RWPE2 (cell line): ENCODE data around the gene SMURF1.

Experiments used
- ATAC-seq: fragments of 200-7000 bp; cut with Tn5 transposase; 3 replicates; pipeline ENCODE4 v1.9.1; 2021; ENCODE audit warnings: low read depth
- DNase-seq: peaks from one replicate; pipeline ENCODE4 v3.0.0-alpha.2; 2020; ENCODE audit warnings: low spot score
- H3K27ac ChIP-seq: fragments of 450-650 bp; 2 replicates; pipeline ENCODE4 v1.5.1; 2017; ENCODE audit warnings: mild to moderate bottlenecking; ENCODE audit not compliant: poor library complexity, severe bottlenecking
- H3K27me3 ChIP-seq: fragments of 250-450 bp; sonication (Bioruptor Pico); 2 replicates; pipeline ENCODE4 v1.5.1; 2021; ENCODE audit warnings: mild to moderate bottlenecking, moderate library complexity; ENCODE audit not compliant: insufficient read depth, poor library complexity, severe bottlenecking
- H3K36me3 ChIP-seq: fragments of 250-450 bp; sonication (Bioruptor Pico); 2 replicates; pipeline ENCODE4 v1.5.1; 2020; ENCODE audit warnings: low read depth, mild to moderate bottlenecking, moderate library complexity
- H3K4me1 ChIP-seq: fragments of 250-450 bp; sonication (Bioruptor Pico); 2 replicates; pipeline ENCODE4 v1.5.1; 2021; ENCODE audit warnings: mild to moderate bottlenecking, moderate library complexity; ENCODE audit not compliant: insufficient read depth, poor library complexity, severe bottlenecking
- H3K4me3 ChIP-seq: fragments of 250-450 bp; sonication (Bioruptor Pico); 2 replicates; pipeline ENCODE4 v1.5.1; 2021; ENCODE audit warnings: mild to moderate bottlenecking, moderate library complexity; ENCODE audit not compliant: severe bottlenecking
- H3K9me3 ChIP-seq: fragments of 250-450 bp; sonication (Bioruptor Pico); 2 replicates; pipeline ENCODE4 v1.5.1; 2021; ENCODE audit warnings: mild to moderate bottlenecking, moderate library complexity; ENCODE audit not compliant: severe bottlenecking
- TF ChIP-seq, protein P1 (sequence below): fragments of 450-650 bp; IDR thresholded peaks from one replicate; pipeline ENCODE4 v1.5.1; 2017; ENCODE audit warnings: mild to moderate bottlenecking, moderate library complexity; ENCODE audit not compliant: poor library complexity, severe bottlenecking

SMURF1 gene

DNA sequence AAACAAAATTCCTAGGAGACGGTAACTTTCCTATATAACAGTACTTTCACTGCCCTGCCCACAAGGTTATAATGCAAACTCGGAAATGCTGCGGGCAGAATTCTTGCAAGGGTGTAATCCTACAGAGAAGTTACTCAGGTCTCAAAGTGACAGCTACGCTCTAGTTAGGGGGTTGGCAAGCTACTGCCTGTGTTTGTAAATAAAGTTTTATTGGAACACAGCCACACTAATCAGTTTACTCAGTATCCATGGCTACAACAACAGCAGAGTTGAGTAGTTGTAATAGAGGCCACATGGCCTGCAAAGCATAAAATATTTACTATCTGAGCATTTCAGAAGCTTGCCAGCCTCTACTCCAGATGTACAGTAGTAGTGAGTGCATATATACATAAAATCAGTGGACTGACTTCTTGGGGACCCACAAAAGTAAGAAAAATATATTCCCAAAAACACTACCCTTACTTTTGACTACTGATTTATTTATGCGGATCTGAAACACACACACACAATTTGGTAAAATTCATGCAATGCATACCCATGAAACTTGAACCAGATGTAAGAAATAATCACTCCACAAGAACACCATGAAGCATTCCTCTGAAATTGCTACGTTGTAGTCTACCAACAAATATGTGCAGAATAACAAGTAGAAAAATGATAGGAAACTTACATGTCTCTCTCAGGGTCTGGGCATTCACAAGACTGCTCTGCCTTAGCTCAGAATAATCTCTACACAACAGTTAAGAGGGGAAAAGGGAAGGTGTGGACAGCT is 53.0 kb downstream of the SMURF1 start:
- Histone ChIP-seq H3K9me3 (no peaks in the 10 kb centered on the region), H3K4me1 (peaks cover 5% of the 10 kb centered on the region), H3K27ac (no peak overlapping the region), H3K4me3 (no peak overlapping the region), H3K27me3 (no peaks in the 10 kb centered on the region), H3K36me3 (peaks cover 5% of the 10 kb centered on the region; the same call in 1 of the 2 replicates)
- DNase-seq (no peak), ATAC-seq (no peak)
- TF ChIP-seq, protein P1, sequence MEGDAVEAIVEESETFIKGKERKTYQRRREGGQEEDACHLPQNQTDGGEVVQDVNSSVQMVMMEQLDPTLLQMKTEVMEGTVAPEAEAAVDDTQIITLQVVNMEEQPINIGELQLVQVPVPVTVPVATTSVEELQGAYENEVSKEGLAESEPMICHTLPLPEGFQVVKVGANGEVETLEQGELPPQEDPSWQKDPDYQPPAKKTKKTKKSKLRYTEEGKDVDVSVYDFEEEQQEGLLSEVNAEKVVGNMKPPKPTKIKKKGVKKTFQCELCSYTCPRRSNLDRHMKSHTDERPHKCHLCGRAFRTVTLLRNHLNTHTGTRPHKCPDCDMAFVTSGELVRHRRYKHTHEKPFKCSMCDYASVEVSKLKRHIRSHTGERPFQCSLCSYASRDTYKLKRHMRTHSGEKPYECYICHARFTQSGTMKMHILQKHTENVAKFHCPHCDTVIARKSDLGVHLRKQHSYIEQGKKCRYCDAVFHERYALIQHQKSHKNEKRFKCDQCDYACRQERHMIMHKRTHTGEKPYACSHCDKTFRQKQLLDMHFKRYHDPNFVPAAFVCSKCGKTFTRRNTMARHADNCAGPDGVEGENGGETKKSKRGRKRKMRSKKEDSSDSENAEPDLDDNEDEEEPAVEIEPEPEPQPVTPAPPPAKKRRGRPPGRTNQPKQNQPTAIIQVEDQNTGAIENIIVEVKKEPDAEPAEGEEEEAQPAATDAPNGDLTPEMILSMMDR = no peak

DNA sequence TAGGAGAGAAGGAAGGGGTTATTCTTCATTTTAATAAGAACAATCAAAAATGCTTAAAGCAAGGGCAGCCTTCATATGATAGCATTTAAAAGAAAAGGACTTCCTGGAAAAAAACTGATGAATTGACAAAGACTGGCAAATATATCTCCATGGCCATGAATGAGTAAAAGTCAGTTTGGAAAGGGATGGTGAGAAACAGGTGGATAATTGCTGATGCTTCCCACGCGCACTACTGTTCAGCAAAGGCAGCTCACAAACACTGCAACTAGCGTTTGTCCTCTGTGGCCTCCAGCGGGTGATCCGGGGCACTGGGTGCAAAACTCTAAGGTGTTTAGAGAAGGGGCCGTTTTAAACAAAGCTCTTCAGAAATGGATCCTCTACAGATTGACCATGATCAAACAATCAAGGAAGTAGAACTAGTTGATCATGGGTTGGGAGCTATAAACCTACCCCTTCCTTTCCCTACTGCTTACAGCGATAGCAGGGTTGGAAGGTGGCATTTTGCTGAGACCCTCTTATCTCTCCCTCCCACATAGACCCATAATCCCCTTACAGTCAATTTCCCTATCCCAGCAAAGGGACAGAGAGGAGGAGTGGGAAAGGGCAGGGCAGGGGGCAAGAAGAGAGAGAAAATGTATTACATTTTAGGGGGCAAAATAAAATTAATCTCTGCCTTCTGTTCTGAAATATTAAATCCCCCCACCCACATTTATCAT is 53.8 kb downstream of the SMURF1 start:
- no peaks in the 10 kb centered on the region for H3K9me3 ChIP-seq
- TF ChIP-seq, protein P1 = no peak
- ATAC-seq (no peak), DNase-seq (no peak)
- no peaks in the 10 kb centered on the region for H3K27me3 ChIP-seq
- peaks cover 4% of the 10 kb centered on the region for H3K4me1 ChIP-seq
- no peak overlapping the region for H3K27ac ChIP-seq
- H3K36me3 ChIP-seq = peaks cover 10% of the 10 kb centered on the region
- H3K4me3 ChIP-seq = no peak overlapping the region

DNA sequence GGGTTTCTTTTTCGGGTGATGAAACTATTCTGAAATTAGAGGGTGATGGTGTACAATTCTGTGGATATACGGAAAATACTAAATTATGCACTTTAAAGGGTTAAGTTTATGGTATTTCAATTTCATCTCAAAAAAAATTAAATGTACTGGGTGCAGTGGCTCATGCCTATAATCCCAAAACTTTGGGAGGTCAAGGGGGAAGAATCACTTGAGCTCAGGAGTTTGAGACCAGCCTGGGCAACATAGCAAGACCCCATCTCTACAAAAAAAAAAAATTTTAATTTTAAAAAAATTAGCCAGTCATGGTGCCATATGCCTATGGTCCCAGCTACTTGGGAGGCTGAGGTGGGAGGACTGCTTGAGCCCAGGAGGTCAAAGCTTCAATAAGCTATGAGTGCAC is 57.0 kb downstream of the SMURF1 start:
- peaks cover 4% of the 10 kb centered on the region for H3K4me1 ChIP-seq
- DNase-seq (no peak), ATAC-seq (no peak)
- H3K27me3 ChIP-seq = no peaks in the 10 kb centered on the region
- no peak overlapping the region for H3K27ac ChIP-seq
- TF ChIP-seq, protein P1 = no peak
- H3K4me3 ChIP-seq = no peak overlapping the region
- H3K36me3 ChIP-seq = peaks cover 10% of the 10 kb centered on the region
- H3K9me3 ChIP-seq = no peaks in the 10 kb centered on the region

DNA sequence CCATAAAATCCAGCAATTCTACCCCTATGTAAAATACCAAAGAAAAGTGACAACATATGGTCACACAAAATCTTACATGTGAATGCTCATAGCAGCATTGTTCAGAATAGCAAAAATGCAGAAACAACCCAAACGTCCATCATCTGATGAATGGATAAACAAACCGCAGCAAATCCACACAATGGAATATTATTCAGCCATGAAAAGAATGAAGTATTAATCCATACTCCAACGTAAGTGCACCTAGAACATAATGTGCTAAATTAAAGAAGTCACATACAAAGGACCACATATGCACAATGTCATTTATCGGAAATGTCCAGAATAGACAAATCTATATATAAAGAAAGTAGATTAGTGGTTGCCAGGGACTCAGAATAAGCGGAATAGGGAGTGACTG is 57.4 kb downstream of the SMURF1 start:
- DNase-seq = no peak
- H3K4me1 ChIP-seq = peaks cover 4% of the 10 kb centered on the region
- no peak overlapping the region for H3K4me3 ChIP-seq
- H3K36me3 ChIP-seq = peaks cover 10% of the 10 kb centered on the region
- no peaks in the 10 kb centered on the region for H3K9me3 ChIP-seq
- no peaks in the 10 kb centered on the region for H3K27me3 ChIP-seq
- H3K27ac ChIP-seq = no peak overlapping the region
- ATAC-seq = no peak
- TF ChIP-seq, protein P1 = no peak

DNA sequence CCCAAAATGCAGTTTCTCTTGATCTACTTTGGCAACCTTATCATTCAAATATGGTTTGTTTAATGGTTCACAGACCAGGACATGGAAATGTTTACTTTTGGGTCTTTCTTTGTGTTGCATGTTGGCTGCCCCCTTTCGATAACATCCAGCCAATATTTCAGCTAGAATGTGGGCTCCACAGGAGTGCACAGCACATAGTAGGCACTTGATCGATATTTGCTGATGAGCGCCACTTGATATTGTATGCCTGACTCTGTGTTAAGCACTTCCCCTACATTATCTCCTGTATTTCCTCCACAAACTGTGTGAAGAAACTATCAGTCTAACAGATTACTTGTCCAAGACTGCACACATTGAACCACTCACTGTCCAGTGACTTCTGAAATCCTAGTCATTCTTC is 60.2 kb downstream of the SMURF1 start:
- ATAC-seq (no peak), DNase-seq (no peak)
- Histone ChIP-seq H3K27ac (no peak overlapping the region), H3K4me1 (peaks cover 14% of the 10 kb centered on the region), H3K4me3 (no peak overlapping the region), H3K9me3 (no peaks in the 10 kb centered on the region), H3K27me3 (no peaks in the 10 kb centered on the region), H3K36me3 (peaks cover 10% of the 10 kb centered on the region)
- TF ChIP-seq, protein P1 = no peak
